NCI-H2029 treated with DMSO at 0.1 percent for 48 hours (cell line): Measurements from ENCODE around the gene NFATC1.

Experiments used
- DNase-seq: peaks from one replicate; lab custom pipeline; 2025; lab: John Stamatoyannopoulos, UW

The NFATC1 gene

GRCh38 chr18:79521416-79522205 is 125.9 kb downstream of the NFATC1 start:
- DNase-seq, result no peak

GRCh38 chr18:79522451-79523205 is 126.9 kb downstream of the NFATC1 start:
- no peak for DNase-seq

DNA sequence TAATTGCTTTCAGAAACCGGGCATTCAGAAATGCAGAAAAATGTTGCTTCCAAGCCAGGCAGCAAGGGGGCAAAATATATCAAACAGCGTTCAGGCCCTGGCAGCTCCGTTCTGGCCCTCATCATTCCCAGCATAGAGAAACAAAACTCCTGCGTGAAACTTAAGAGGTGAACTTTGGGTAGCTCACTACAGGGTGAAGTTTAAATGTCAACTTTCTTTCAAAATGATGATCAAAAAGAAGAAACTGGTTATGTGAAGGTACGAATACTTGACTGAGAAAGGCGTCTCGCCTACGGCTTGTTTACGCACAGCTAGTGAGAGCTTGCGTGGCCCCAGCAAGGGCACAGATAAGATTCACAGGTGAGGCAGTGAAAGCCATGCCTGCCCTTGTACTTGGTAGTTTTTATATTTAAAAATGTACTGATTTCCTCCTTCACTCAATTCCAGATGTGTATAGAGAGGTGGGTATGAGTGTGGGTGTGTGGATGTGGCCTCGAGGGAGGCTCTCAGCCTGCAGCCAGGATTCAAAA is 127.5 kb downstream of the NFATC1 start:
- no peak for DNase-seq

DNA sequence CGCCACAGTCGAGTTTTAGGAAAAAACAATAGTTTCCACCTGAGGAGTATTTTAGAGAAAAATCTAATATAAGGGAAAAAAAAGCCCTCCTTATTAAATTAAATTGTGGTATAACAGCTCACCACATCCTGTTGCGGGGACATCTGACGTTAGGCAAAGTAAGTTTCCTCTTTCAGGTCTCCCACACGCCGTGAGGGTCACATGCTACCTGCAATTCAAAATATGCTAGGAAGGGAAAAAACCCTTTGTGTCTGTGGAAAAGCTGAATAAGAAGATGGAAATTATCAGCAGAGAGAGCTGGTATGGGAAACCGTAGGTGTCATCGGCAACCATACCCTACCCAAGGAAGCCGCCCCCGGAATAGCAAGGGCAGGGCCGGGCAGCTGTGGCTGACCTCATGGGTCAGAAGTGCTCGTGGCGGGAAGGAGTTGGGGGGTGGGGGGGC is 128.0 kb downstream of the NFATC1 start:
- no peak for DNase-seq

- no peak for DNase-seq
Measured at GRCh38 chr18:79524181-79525078, 128.7 kb downstream of the NFATC1 start.

GRCh38 chr18:79525556-79526467 is 130.1 kb downstream of the NFATC1 start:
- no peak for DNase-seq

DNA sequence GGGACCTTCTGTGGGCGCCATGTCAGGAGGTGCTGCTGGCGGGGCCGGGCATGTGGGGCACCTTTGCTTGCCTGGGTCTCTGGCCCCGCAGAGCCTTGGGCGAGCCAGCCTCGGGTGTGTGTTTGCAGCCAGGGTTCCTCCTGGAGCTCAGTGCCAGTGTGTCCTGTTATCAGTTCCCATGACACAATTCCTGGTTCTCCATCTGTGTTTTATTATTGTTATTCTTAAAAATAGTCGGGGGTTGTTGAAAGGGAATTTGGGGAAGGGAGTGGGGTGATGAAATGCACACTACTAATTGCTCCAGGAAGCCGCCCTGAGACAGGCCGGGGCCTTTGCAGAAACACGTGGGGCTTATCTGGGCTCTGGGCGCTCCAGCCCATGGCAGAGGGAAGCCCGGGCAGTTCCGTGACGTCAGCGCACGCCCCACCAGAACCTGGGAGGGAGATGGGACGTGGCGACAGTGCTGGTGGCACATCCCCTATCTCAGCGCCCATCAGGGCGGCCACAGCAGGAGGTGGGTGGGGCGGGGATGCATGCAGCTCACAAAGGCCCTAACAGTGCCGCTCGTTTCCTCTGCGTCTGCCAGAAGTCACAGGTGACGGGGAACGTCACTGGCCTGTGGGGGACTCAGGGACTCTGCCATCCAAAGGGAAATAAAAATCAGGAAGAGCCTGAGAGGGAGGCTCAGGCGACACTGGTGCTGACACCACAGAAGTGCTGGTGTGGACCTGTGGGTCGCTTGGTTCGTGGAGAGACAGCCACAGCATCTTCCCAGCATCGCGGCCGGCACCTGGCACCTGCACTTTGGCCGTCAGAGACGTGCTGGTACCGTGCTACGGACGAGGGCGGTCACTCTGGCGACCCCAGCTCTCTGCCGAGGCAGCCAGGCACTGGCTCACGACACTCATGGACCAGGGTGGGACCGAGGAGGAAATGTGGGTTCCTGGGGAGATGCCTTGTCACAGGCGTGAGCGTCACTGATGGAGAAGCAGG is 131.0 kb downstream of the NFATC1 start:
- no peak for DNase-seq

DNA sequence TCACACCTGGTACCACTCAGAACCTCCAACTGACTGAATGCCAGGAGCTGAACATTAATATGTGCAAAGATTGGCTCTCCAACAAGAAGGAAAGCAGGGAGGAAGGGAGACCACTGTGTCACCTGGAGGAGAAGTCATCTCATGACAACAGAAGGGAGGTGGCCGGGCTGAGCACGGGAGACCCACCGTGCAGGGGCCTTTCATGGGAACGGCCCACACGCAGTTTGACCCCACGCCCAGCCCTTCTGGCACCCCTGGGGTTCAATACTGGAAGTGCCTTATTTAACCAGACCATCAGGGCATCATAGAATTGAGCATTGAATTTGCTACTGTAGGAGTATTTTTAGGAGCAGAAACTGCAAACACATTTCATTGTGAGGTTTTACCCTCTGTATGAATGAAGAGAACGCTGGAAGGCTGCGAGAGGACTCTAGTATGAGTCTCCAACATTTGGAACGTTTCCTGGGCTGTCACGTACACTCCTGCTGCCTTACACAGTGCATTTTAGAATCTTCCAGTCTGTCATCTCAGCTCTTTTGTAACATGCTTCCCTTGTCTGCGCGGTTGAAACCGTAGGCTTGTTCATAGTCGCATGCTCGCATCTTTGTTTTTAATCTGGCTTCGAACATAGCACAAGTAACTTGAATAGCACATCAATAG is 132.1 kb downstream of the NFATC1 start:
- DNase-seq, result no peak

- no peak for DNase-seq
Measured at GRCh38 chr18:79528316-79528695, 132.6 kb downstream of the NFATC1 start.

GRCh38 chr18:79528846-79529245 is 133.1 kb downstream of the NFATC1 start:
- peak; percentile 3 for DNase-seq

DNA sequence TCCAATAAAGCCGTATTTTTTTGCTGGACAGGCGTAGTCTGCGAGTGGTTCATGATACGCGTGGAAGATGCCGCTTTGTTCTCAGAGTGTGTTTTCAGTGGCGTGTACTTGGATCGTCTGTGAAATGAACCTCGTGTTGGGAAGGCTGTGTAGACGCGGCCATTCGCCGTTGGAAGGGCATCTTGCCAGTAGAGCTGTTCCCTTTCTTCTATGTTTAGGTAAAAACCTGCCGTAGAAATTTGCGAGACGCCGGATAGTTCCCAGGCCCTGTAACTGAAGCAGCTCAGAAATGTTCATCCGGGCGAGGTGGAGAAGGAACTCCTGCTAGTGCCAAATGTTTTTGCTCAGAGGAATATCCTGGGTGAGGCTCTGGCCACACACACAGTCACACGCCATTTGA is 133.6 kb downstream of the NFATC1 start:
- no peak for DNase-seq

- DNase-seq, result no peak
Measured at GRCh38 chr18:79529991-79530390, 134.3 kb downstream of the NFATC1 start.

- DNase-seq, result no peak
Measured at GRCh38 chr18:79530821-79531220, 135.1 kb downstream of the NFATC1 start.

GRCh38 chr18:79531386-79531785 is 135.7 kb downstream of the NFATC1 start:
- no peak for DNase-seq

- DNase-seq, result no peak
Measured at GRCh38 chr18:79531926-79532312, 136.2 kb downstream of the NFATC1 start.

- no peak for DNase-seq
Measured at GRCh38 chr18:79532313-79533007, 136.7 kb downstream of the NFATC1 start.

- no peak for DNase-seq
Measured at GRCh38 chr18:79533146-79533545, 137.4 kb downstream of the NFATC1 start.

DNA sequence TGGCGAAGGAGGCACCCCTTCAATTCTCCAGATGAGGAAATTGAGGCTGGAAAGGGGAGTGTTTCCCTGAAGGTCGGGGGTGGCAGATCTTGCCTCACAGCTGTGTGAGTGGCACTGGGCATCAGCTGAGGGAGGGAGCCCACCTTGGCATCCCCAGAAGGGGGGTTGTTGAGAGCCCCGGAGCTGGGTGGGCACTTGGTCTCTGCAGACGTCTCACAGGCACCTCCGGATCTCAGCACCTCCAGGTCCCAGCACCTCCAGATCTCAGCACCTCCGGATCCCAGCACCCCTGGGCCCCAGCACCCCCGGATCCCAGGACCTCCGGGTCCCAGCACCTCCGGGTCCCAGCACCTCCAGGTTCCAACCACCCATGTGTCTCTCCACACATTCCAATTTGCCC is 137.9 kb downstream of the NFATC1 start:
- no peak for DNase-seq

- no peak for DNase-seq
Measured at GRCh38 chr18:79534356-79534755, 138.6 kb downstream of the NFATC1 start.
